GM12801 (cell line): ENCODE measurements around the gene RAB3A.

Source experiments
- CTCF ChIP-seq: IDR thresholded peaks from one replicate; pipeline ENCODE4 v1.5.1; 2011; ENCODE audit warnings: control low read depth; ENCODE audit not compliant: insufficient read length; ENCODE audit errors: extremely low read depth

RAB3A gene

GRCh38 chr19:18156841-18157464 is 46.9 kb downstream of the RAB3A start:
- TF ChIP-seq CTCF = no peak

GRCh38 chr19:18156268-18156667 is 47.6 kb downstream of the RAB3A start:
- TF ChIP-seq CTCF = no peak

DNA sequence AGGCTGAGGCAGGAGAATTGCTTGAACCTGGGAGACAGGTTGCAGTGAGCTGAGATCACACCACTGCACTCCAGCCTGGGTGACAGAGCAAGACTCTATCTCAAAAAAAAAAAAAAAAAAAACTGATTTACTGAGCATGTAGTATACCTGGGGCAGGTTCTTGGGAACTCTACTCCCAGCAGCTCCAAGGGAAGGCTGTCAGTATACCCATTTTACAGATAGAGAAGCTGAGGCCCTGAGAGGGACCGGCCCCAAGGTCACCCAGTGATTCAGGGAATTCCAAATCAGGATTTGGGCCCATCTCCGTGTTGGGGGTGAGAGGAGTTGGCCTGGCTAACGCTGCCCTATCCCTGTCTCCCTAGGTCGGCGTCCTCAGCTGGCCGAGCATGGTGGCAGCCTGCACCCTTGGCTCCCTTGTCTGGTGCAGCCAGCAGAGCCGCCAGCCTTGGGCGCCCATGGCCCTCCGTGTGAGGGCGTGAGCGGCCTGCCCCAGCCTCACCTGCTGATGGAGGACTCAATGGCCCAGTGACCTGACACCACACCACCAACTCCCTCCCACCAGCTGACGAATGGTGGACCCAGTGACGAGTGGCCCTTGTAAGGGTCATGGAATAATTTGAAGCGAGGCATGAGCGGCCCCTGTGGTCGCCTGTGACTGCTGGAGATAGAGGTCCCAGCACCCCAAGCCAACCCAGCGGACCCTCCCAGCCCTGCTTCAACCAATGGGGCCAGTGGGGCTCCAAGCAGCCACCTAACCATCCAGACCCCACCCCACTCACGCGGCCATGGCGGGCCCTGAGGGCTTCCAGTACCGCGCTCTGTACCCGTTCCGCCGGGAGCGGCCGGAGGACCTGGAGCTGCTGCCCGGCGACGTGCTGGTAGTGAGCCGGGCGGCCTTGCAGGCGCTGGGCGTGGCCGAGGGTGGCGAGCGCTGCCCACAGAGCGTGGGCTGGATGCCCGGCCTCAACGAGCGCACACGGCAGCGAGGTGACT is 48.5 kb downstream of the RAB3A start:
- TF ChIP-seq CTCF = no peak

DNA sequence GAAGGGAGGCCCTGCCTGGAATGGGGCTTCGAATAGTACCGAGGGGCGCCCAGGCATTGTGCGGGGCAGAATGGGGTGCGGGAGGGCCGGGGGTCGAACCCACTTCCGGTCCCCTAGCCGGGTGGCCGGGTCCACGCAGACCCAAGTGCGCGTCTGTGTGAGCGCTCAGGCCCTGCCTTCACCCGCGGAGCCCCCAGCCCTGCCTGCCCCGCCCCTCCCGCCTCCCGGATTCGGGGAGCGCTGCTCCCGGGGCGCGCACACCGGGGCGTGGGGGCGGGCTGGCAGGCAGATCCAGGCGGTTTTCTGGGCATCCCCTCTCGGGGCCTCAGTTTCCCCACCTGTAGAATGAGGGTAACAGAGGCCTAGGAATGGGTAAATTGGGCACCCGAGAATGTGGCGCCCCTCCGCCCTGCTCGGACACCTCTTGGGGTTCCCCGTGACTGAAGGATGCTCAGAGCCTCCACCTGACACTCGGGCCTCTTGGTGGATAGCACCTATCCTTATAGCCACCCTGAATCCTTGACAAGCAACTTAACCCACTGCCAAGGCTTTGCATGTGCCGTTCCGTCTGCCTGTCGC is 50.2 kb downstream of the RAB3A start:
- no peak for TF ChIP-seq CTCF

DNA sequence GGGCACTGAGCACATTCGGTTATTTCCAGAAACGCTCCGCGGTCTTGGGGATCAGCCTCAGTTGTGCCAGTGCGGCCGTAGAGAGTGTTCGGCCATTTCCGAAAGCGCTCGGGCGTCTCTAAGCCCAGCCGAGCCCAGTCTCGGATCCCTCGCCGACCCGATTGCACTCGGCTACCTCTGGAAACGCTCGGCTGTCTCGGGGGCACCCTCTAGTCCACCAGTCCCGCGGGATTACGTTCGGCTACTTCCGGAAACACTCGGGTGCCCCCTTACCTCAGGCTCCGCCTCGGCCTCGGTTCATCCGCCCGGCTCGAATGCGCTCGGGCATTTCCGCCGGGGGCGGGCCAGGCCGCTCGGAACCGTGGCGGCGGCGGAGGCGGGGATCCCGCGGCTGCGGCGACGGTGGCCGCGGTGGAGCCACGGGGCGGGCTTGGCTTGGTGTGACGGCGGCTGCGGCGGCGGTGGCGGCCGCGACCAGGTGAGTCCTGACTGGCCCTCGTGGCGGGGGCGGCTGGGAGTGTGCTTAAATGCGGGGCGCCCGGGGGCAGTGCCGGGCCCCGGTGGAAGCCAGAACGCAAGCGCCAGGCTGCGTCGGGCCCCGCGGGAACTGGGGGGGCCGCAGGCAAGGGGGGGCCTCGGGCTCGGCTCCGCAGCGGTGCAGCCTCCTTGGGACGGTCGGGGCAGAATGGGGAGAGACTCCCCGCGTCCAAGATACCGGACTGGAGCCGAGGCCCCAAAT is 50.9 kb downstream of the RAB3A start, which contains the start of gene PIK3R2:
TSS of gene PIK3R2 (plus strand) at position 347 of the 739 bp plus-strand sequence. CDS start 2,717 bp downstream, outside the sequence.
- TF ChIP-seq CTCF = no peak

GRCh38 chr19:18152442-18152816 is 51.4 kb downstream of the RAB3A start:
- no peak for TF ChIP-seq CTCF
